BLaER1 treated with 17β-estradiol and CSF1 and Interleukin-3, amounts not matched to agents 10 nM and 100 nM (cell line): ENCODE results near the gene FRMD5.
"Not testable (repeated sequence)": the region's sequence is repeated elsewhere in the genome, so short reads cannot be mapped to it uniquely, and the experiment has no call there.

Experiments used
- H3K27ac ChIP-seq, 11 experiments: shearing (Covaris generic); formaldehyde crosslinking; 2 replicates each; pipeline ENCODE4 v1.8.1; 2022
- H3K27me3 ChIP-seq, 11 experiments: shearing (Covaris generic); formaldehyde crosslinking; 2 replicates each; pipeline ENCODE4 v1.8.1; 2022
- H3K36me3 ChIP-seq, 11 experiments: shearing (Covaris generic); formaldehyde crosslinking; 2 replicates each; pipeline ENCODE4 v1.8.1; 2022
- H3K4me1 ChIP-seq, 10 experiments: shearing (Covaris generic); formaldehyde crosslinking; 2 replicates each; pipeline ENCODE4 v1.8.1; 2022
- H3K4me2 ChIP-seq, 11 experiments: shearing (Covaris generic); formaldehyde crosslinking; 2 replicates each; pipeline ENCODE4 v1.8.1; 2022
- H3K4me3 ChIP-seq, 10 experiments: shearing (Covaris generic); formaldehyde crosslinking; 2 replicates each; pipeline ENCODE4 v1.8.1; 2022
- H3K9ac ChIP-seq, 11 experiments: shearing (Covaris generic); formaldehyde crosslinking; 2 replicates each; pipeline ENCODE4 v1.8.1; 2022
- H3K9me3 ChIP-seq, 11 experiments: shearing (Covaris generic); formaldehyde crosslinking; replicated peaks in 1 of 11; 2 replicates each; pipeline ENCODE4 v1.8.1; 2022
- H4K20me1 ChIP-seq, 11 experiments: shearing (Covaris generic); formaldehyde crosslinking; 2 replicates each; pipeline ENCODE4 v1.8.1; 2022
- Cebpa-rat ChIP-seq, 11 experiments: shearing (Covaris generic); IDR thresholded peaks; 2 replicates each; pipeline ENCODE4 v1.8.1; 2022

Gene FRMD5

DNA sequence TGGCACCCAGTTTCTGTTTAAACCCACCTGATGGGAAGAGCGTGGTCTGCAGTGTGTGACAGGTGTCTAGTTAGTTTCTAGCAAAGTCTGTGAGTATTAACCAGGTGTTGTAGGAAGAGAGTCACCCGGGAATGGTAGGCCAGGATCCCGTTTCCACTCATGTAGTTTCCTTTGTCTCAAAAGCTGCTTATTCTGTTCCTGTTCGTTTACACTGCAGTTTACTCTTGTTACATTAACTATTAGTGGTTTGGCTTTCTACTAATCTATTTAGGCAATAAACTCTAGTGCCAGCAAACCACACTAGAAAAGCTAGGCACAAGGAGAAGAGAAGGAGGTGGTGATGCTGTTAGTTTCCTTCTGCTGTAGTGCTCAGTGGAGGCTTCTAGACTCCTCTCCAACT, 335.5 kb downstream of the FRMD5 start:
- H3K4me2 ChIP-seq = no peak overlapping the region
- H3K36me3 ChIP-seq = peaks cover 0 to 100% (median 97%) of the 10 kb centered on the region in 11 experiments; a peak in 21 of 22 replicates
- H3K27me3 ChIP-seq = no peaks in the 10 kb centered on the region
- no peaks in the 10 kb centered on the region for H3K4me1 ChIP-seq
- no peak overlapping the region for H3K4me3 ChIP-seq
- TF ChIP-seq Cebpa-rat (IDR thresholded peaks at IDR 0.05) = no peak
- no peak overlapping the region for H3K27ac ChIP-seq
- H4K20me1 ChIP-seq = peaks cover 0 to 9% (median 0%) of the 10 kb centered on the region in 11 experiments; a peak in 4 of 22 replicates
- H3K9ac ChIP-seq = no peak overlapping the region
- no peaks in the 10 kb centered on the region for H3K9me3 ChIP-seq

DNA sequence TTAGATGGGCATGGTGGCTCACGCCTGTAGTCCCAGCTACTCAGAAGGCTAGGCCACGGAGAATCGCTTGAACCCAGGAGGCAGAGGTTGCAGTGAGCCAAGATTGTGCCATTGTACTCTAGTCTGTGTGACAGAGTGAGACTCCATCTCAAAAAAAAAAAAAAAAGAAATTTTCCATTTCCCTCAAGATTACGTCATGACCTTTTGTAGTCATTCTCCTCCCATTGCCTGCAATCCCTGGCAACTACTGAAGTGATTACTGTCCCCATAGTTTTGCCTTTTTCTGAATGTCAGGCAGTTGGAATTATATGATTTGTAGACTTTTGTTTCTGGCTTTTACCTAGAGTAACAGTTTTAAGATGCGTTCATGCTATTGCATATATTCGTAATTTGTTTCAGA, 340.3 kb downstream of the FRMD5 start:
- Histone ChIP-seq H3K36me3 (peaks cover 19 to 100% (median 96%) of the 10 kb centered on the region in 11 experiments), H3K4me1 (no peaks in the 10 kb centered on the region), H3K27me3 (no peaks in the 10 kb centered on the region), H3K4me2 (no peak overlapping the region), H4K20me1 (peaks cover 0 to 5% (median 0%) of the 10 kb centered on the region in 11 experiments; a peak in 4 of 22 replicates), H3K27ac (no peak overlapping the region), H3K9me3 (no peaks in the 10 kb centered on the region), H3K4me3 (no peak overlapping the region), H3K9ac (no peak overlapping the region)
- no peak for TF ChIP-seq Cebpa-rat (IDR thresholded peaks at IDR 0.05)

DNA sequence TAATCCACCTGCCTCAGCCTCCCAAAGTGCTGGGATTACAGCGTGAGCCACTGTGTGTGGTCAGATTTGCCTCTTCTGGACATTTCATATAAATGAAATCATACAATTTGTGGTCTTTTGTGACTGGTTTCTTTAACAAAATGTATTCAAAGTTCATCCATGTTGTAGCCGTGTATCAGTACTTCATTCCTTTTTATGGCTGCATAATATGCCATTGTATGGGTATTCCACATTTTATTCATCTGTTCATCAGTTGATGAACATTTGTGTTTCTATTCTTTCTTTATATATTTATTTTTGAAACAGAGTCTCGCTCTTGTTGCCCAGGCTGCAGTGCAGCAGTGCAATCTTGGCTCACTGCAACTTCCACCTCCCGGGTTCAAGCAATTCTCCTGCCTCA, 342.5 kb downstream of the FRMD5 start:
- Histone ChIP-seq H3K4me1 (no peaks in the 10 kb centered on the region), H3K9ac (no peak overlapping the region), H3K4me2 (no peak overlapping the region), H3K4me3 (no peak overlapping the region), H3K9me3 (no peaks in the 10 kb centered on the region), H3K36me3 (peaks cover 19 to 99% (median 91%) of the 10 kb centered on the region in 11 experiments; a peak in 21 of 22 replicates), H4K20me1 (peaks cover 0 to 5% (median 0%) of the 10 kb centered on the region in 11 experiments; a peak in 1 of 22 replicates), H3K27ac (no peak overlapping the region), H3K27me3 (no peaks in the 10 kb centered on the region)
- TF ChIP-seq Cebpa-rat (IDR thresholded peaks at IDR 0.05) = no peak

DNA sequence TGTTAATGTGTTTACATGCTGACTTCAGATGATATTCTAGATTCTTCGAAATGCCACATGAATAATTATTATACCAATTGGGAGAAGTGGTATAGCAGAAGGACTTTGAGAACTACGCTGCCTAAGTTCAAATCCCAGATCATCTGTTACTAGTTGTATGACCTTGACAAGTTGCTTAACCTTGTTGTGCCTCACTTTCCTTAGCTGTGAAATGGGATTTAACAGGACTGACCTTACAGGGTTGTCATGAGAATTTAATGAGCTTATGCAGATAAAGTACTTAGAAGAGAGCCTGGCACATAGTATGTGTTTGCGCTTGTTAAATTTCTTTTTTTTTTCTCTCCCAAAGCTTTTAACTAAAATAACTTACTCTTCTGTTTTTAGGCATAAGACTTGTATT, 343.8 kb downstream of the FRMD5 start:
- TF ChIP-seq Cebpa-rat (IDR thresholded peaks at IDR 0.05) = no peak
- Histone ChIP-seq H3K4me3 (no peak overlapping the region), H4K20me1 (peaks cover 0 to 5% (median 0%) of the 10 kb centered on the region in 11 experiments; a peak in 1 of 22 replicates), H3K9me3 (no peaks in the 10 kb centered on the region), H3K27me3 (no peaks in the 10 kb centered on the region), H3K36me3 (peaks cover 19 to 99% (median 92%) of the 10 kb centered on the region in 11 experiments; a peak in 21 of 22 replicates), H3K4me1 (no peaks in the 10 kb centered on the region), H3K4me2 (no peak overlapping the region), H3K27ac (no peak overlapping the region), H3K9ac (no peak overlapping the region)

DNA sequence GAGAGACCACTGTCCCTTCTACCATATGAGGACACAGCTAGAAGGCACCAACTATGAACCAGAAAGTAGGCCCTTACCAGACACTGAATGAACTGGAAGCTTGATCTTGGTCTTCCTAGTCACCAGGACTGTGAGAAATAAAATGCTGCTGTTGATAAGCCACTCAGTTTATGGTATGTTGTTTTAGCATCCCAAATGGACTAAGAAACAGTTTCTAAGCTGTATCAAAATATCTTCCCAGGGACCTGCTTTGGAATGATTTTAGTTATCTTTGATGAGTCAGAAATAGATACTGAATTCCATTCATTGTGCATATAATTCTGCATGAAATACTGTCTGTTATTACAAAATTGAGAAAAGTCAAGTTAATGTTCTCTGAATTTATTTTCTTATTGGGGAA, 349.6 kb downstream of the FRMD5 start:
- Histone ChIP-seq H3K9me3 (no peaks in the 10 kb centered on the region; a peak in 1 of 22 replicates), H3K4me3 (no peak overlapping the region), H3K4me1 (no peaks in the 10 kb centered on the region), H3K9ac (no peak overlapping the region), H4K20me1 (peaks cover 0 to 5% (median 0%) of the 10 kb centered on the region in 11 experiments; a peak in 1 of 22 replicates), H3K36me3 (peaks cover 5 to 99% (median 91%) of the 10 kb centered on the region in 11 experiments; a peak in 20 of 22 replicates), H3K27me3 (no peaks in the 10 kb centered on the region), H3K4me2 (no peak overlapping the region), H3K27ac (no peak overlapping the region)
- TF ChIP-seq Cebpa-rat (IDR thresholded peaks at IDR 0.05) = no peak

DNA sequence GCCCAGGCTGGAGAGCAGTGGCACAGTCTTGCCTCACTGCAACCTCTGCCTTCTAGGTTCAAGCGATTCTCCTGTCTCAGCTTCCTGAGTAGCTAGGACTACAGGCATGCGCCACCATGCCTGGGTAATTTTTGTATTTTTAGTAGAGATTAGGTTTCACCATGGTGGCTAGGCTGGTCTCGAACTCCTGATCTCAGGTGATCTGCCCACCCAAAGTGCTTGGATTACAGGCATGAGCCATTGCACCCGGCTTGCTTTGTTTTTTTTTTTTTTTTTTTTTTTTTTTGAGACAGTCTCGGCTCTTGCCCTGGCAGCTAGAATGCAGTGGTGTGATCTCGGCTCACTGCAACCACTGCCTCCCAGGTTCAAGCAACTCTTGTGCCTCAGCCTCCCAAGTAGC, 362.6 kb downstream of the FRMD5 start:
- H3K4me2 ChIP-seq = peak overlapping the region in 6 of 11 experiments; percentile 0 to 94 (median 20); a peak in 4 of 22 replicates
- H3K9me3 ChIP-seq, H3K27me3 ChIP-seq, H3K27ac ChIP-seq, H3K4me3 ChIP-seq: not testable (repeated sequence)
- peaks cover 0 to 25% (median 9%) of the 10 kb centered on the region in 11 experiments; a peak in 7 of 22 replicates for H4K20me1 ChIP-seq
- H3K4me1 ChIP-seq = peaks cover 19 to 50% (median 38%) of the 10 kb centered on the region in 10 experiments
- peak overlapping the region in 1 of 11 experiments; percentile 4; a peak in 1 of 22 replicates for H3K9ac ChIP-seq
- peaks cover 8 to 92% (median 62%) of the 10 kb centered on the region in 11 experiments; a peak in 20 of 22 replicates for H3K36me3 ChIP-seq

DNA sequence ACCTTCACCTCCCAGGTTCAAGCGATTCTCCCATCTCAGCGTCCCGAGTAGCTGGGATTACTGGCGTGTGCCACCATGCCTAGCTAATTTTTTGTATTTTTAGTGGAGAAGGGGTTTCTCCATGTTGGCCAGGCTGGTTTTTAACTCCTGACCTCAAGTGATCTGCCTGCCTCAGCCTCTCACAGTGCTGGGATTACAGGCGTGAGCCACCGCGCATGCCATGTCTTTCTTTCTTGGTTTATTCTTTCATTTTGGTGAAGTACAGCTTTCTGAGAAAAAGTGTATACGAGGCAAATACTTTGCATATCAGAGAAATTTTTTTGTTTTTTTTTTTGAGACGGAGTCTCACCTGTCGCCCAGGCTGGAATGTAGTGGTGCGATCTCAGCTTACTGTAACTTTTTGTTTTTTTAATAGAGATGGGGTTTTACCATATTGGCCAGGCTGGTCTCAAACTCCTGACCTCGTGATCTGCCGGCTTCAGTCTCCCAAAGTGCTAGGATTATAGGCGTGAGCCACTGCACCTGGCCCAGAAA, 363.5 kb downstream of the FRMD5 start:
- H3K4me1 ChIP-seq = peaks cover 26 to 58% (median 42%) of the 10 kb centered on the region in 10 experiments
- H3K27ac ChIP-seq, H3K4me3 ChIP-seq, H3K27me3 ChIP-seq, H3K9me3 ChIP-seq: not testable (repeated sequence)
- peak overlapping the region in 1 of 11 experiments; percentile 4; a peak in 1 of 22 replicates for H3K9ac ChIP-seq
- H3K36me3 ChIP-seq = peaks cover 8 to 83% (median 53%) of the 10 kb centered on the region in 11 experiments; a peak in 20 of 22 replicates
- peak overlapping the region in 7 of 11 experiments; percentile 37 to 94 (median 85); a peak in 8 of 22 replicates for H3K4me2 ChIP-seq
- peaks cover 0 to 25% (median 9%) of the 10 kb centered on the region in 11 experiments; a peak in 7 of 22 replicates for H4K20me1 ChIP-seq

DNA sequence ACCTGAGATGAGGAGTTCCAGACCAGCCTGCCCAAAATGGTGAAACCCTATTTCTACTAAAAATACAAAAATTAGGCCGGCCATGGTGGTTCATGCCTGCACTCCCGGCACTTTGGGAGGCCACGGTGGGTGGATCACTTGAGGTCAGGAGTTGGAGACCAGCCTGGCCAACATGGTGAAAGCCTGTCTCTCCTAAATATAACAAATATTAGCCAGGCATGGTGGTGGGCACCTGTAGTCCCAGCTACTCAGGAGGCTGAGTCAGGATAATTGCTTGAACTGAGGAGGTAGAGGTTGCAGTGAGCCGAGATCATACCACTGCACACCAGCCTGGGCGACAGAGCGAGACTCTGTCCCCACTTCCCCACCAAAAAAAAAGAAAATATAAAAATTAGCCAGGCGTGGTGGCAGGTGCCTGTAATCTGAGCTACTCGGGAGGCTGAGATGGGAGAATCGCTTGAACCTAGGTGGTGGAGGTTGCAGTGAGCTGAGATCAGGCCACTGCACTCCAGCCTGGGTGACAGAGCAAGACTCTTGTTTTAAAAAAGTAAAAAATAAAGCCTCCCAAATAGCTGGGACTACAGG, 364.3 kb downstream of the FRMD5 start:
- H3K4me2 ChIP-seq = peak overlapping the region in 9 of 11 experiments; percentile 33 to 94 (median 83); a peak in 15 of 22 replicates
- H3K4me3 ChIP-seq, H3K9me3 ChIP-seq, H3K27ac ChIP-seq, H3K27me3 ChIP-seq, H3K9ac ChIP-seq: not testable (repeated sequence)
- peaks cover 34 to 66% (median 49%) of the 10 kb centered on the region in 10 experiments for H3K4me1 ChIP-seq
- H4K20me1 ChIP-seq = peaks cover 0 to 25% (median 9%) of the 10 kb centered on the region in 11 experiments; a peak in 7 of 22 replicates
- H3K36me3 ChIP-seq = peaks cover 2 to 75% (median 45%) of the 10 kb centered on the region in 11 experiments; a peak in 19 of 22 replicates

DNA sequence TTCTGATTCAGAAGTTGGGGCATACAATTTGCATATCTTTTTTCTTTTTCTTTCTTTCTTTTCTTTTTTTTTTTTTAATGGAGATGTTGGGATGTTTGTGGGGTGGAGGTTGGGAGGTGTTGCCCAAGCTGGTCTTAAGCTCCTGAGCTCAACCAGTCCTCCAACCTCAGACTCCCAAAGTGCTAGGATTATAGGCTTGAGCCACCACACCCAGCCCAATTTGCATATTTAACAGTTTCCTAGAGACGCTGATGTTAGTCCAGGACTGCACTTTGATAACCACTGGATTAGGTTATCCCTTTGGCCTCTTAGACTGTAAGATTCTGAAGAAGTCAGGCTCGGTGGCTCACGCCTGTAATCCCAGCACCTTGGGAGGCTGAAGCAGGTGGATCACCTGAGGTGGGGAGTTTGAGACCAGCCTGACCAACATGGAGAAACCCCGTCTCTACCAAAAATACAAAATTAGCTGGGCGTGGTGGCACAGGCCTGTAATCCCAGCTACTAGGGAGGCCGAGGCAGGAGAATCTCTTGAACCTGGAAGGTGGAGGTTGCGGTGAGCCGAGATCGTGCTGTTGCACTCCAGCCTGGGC, 365.0 kb downstream of the FRMD5 start:
- H3K4me1 ChIP-seq = peaks cover 39 to 71% (median 55%) of the 10 kb centered on the region in 10 experiments
- H3K27me3 ChIP-seq, H3K9me3 ChIP-seq, H3K27ac ChIP-seq: not testable (repeated sequence)
- H3K9ac ChIP-seq = peak overlapping the region in 1 of 11 experiments; percentile 14; a peak in 1 of 22 replicates
- H3K4me2 ChIP-seq = peak overlapping the region in 9 of 11 experiments; percentile 18 to 94 (median 85); a peak in 15 of 22 replicates
- H4K20me1 ChIP-seq = peaks cover 0 to 25% (median 9%) of the 10 kb centered on the region in 11 experiments; a peak in 7 of 22 replicates
- H3K4me3 ChIP-seq = peak overlapping the region in 1 of 10 experiments; percentile 67; a peak in 1 of 20 replicates
- peaks cover 0 to 68% (median 40%) of the 10 kb centered on the region in 11 experiments; a peak in 16 of 22 replicates for H3K36me3 ChIP-seq
